Activated effector memory CD4-positive, alpha-beta T cell treated with anti-CD3 and anti-CD28 coated beads, Interleukin-2, amount 50 U/mL, for 16 hours (primary cell): ENCODE measurements around the gene KRTAP10-5.
A peak's percentile ranks its signal among the peaks of the same experiment; 100 is the strongest.
"Not testable (repeated sequence)": the region's sequence is repeated elsewhere in the genome, so short reads cannot be mapped to it uniquely, and the experiment has no call there.

Source experiments
- DNase-seq: peaks from one replicate; pipeline ENCODE4 v3.0.0-alpha.2; 2020

Gene KRTAP10-5

DNA sequence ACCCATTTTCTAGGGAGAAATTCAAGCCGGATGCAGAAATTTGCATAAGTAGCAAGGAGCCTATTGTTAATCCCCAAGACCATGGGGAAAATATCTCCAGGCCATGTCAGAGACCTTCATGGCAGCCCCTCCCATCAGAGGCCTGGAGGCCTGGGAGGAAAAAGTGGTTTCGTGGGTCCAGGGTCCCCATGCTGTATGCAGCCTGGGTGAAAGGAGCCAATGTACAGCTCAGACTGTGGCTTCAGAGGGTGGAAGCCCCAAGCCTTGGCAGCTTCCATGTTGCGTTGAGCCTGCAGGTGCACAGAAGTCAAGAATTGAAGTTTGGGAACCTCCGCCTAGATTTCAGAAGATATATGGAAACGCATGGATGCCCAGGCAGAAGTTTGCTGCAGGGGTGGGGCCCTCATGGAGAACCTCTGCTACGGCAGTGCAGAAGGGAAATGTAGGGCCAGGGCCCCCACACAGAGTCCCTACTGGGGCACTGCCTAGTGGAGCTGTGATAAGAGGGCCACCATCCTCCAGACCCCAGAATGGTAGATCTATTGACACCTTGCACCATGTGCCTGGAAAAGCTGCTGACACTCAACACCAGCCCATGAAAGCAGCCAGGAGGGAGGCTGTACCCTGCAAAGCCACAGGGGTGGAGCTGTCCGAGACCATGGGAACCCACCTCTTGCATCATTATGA is 29.9 kb upstream of the KRTAP10-5 start:
- not testable (repeated sequence) for DNase-seq

DNA sequence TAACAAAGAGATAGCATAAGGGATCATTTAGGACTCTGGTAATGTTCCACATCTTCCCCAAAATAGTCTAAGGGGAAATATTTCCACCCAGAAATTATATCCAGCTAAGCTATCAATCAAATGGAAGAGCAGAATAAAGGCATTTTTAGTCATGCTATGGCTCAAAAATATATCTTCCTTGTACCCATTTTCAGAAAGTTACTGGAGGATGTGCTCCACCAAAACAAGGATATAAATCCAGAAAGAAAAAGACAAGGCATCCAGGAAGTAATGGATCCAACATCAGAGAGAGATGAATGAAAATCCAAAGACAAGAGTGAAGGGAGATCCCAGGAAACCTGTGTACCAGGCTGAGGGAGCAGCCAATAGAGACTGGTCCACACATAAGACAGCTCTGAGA is 28.8 kb upstream of the KRTAP10-5 start:
- DNase-seq: no peak

DNA sequence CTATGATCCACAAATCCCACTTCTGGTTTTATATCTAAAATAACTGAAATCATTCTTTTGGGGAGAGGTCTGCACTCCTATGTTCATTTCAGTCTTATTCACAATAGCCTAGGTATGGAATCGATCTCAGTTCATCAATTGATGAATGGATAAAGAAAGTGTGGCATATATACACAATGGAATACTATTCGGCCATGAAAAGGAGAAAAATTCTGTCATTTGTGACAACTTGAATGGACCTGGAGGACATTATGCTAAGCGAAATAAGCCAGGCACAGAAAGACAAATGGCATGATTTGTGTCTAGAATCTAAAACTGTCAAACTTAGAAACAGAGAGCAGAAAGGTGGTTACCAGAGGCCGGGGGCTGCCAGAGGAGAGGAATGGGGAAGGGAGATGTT is 26.1 kb upstream of the KRTAP10-5 start:
- DNase-seq: no peak

DNA sequence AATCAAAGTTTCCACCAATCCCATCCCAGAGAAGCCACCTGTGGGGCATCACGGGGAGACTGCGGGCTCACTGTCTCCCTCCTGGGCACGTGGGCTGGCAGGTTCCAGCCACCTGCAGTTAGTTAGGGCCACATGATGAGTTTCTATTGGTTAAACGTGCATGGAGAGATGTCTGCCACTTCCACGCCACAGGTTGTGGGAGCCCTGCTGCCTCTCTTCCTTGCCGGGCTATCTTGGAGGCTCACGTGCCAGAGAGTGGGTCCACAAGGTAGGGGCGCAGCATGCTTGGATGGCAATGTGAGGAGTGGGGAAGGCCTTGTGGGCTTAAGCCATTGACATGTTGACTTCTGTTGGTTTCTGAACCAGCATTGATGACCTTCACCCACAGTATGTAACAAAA is 23.5 kb upstream of the KRTAP10-5 start:
- peak; percentile 55 for DNase-seq

DNA sequence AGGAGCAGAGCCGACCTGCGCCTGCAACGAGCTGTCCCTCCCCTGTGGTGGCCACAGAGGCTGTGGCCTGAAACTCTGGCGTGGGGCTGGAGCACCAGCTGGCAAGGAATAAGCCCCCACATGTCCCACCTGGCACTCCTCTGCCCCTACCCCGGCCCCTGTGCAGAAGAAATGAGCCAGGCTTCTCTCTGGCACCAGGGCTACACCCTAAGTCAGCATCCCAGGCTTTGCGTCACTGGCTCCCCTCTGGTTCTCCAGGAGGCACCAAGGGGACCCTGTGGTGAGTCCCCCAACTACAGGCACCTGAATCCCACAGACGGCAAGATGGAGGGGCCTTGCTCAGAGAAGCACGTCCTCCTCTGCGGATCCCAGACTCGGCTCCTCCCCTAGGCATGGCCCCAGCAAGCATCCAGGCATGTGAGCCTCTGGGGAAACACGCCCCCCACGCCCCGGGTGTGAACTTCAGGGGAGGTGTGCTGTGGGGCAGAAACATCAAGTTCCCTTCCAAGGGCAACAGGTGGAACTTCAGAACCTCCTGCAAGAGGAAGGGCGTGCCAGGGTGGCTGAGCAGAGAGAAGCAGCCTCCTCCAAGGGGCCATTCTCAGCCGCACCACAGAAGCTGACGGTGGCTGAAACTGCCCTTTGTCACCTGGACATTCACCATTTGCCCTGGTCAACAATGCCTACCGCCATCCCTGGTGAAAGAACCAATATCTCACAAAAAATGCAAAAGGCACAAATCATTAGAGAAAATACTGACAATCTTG is 22.9 kb upstream of the KRTAP10-5 start:
- peak; percentile 39 for DNase-seq

DNA sequence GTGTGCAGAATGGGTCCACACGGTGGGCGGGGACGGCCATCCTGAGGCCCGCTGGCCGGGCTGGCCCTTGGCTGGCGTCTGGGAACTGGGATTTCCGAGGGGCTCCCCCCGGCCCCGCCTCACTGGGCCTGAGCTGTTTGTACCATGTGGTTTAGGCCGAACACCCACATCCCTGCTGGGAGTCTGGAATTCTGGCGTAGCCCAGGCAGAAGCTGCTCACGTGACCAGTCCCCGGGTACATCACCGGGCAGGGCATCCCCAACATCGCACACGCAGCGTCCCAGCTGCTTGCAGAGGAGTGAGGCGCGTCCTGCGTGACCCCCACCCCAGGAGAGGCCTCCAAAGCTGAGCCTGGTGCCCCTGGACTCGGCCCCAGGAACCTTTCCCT is 22.1 kb upstream of the KRTAP10-5 start:
- no peak for DNase-seq

DNA sequence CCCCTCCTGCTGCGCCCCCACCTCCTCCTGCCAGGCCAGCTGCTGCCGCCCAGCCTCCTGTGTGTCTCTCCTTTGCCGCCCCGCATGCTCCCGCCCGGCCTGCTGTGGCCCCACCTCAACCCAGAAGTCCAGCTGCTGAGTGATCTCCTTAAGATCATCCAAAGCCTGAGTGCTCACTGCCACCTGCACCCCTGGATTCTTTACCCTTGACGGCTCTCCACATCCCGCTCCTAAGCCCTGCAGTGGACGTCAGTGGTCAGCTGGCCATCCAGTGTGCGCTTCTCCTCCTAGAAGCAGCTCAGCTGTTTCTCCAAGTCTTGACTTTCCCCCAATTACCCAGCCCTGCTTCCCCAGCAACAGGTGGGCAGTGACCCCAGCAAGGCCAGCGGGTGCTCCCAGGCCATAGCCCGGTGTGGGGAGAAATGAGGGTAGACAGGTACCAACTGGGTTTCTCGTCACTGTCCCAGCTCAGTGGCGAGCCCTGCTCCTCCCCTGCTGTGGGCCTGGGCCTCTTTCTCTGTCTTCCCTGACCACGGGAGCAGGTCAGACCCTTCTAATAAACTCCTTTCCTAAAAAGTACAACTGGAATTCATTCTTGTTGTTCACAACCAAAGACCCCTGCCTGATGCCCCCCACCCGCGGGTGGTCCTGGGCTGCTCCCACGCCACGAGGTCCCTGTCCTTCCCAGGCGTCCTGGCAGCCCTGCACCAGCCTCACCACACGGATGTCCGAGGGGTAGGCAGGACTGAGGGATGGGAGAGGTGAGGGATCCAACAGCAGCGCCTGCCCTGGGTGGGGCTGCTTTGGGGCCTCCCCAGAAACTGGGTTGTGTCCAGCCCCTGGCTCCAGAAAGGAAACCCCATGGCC is 21.4 kb upstream of the KRTAP10-5 start:
- no peak for DNase-seq

DNA sequence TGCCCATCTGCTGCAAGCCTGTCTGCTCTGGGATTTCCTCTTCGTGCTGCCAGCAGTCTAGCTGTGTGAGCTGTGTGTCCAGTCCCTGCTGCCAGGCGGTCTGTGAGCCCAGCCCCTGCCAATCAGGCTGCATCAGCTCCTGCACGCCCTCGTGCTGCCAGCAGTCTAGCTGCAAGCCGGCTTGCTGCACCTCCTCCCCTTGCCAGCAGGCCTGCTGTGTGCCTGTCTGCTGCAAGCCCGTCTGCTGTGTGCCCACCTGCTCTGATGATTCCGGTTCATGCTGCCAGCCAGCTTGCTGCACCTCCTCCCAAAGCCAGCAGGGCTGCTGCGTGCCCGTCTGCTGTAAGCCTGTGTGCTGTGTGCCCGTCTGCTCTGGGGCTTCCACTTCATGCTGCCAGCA is 20.7 kb upstream of the KRTAP10-5 start:
- DNase-seq: not testable (repeated sequence)

DNA sequence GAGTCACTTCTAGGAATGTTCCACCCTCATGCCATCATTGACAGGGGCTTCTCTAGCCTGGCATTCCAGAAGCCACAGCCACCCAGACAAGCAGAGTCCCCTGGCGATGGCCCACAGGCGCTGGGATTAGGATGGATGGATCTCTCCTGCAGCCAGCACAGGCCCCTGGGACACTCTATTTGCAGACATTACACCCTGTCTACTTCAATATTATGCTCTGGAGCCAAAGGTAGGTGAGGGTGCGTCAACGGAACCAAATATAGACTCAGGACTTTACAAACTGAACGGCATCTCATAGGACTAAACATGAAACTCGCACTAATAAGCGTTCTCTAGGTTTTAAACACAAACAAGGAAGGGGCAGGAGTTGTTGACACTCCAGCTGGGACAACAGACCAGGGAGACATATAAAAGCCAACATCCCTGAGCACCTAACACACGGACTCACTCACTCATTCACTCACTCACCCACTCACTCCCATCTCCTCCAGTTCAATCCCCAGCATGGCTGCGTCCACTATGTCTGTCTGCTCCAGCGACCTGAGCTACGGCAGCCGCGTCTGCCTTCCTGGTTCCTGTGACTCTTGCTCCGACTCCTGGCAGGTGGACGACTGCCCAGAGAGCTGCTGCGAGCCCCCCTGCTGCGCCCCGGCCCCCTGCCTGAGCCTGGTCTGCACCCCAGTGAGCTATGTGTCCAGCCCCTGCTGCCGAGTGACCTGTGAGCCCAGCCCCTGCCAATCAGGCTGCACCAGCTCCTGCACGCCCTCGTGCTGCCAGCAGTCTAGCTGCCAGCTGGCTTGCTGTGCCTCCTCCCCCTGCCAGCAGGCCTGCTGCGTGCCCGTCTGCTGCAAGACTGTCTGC is 19.9 kb upstream of the KRTAP10-5 start, which contains the start of gene KRTAP10-7:
Gene KRTAP10-7 (plus strand): TSS at position 480 of the 861 bp plus-strand sequence. CDS start 25 bp downstream, at position 505.
- DNase-seq: not testable (repeated sequence)

DNA sequence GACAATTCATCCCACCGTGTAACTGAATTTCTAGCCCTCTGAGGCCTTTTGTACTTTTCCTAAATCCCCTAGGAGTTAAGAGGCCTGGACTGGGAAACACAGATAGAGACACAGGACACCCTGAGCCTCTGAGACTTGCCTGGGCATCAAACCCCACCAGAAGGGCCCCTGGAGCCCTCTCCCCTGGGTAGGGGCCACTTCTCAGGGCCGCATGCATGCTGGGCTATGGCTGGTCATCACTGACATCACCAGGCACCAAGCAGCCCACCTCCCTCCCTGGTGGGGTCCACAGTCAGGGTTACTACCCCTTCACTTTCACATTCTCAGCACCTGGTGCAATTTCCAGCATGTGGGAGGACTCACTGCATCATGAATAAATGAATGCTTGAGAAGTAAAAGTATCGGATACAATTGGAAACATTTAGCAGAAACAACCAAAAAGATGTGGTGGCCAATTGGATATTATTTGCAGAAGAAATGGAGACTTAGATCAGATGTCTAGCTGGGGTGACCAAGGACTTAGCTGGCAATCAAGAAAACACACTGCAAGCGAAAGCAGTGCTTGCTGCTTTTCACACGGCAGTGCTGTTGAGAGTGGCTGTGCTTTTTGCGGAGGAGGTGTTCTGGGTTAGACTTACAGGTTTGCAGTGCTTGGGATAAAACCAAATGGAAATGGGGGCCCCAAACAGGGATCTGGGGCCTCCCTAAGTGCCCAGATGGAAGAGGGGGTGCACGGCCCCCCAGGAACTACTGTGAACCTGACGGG is 19.0 kb upstream of the KRTAP10-5 start:
- DNase-seq: no peak

DNA sequence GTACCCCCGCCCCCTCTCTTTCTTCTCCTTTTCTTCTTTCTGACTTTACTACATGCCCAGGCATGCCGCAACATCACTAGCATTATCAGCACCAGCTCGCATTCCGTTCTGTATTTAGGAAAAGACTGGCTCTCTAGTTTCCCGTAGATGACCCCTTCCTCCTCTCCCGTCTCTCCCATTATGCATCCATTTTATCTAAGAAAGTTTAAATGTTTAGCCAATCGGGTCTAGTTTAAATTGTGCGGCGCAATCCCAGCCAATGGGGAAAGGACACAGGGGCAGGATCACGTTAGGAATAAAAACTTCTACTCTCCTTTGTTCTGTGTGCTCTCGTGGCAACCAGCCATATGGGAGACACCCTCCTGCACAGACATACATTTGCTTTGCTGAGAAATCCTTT is 17.7 kb upstream of the KRTAP10-5 start:
- DNase-seq: no peak

DNA sequence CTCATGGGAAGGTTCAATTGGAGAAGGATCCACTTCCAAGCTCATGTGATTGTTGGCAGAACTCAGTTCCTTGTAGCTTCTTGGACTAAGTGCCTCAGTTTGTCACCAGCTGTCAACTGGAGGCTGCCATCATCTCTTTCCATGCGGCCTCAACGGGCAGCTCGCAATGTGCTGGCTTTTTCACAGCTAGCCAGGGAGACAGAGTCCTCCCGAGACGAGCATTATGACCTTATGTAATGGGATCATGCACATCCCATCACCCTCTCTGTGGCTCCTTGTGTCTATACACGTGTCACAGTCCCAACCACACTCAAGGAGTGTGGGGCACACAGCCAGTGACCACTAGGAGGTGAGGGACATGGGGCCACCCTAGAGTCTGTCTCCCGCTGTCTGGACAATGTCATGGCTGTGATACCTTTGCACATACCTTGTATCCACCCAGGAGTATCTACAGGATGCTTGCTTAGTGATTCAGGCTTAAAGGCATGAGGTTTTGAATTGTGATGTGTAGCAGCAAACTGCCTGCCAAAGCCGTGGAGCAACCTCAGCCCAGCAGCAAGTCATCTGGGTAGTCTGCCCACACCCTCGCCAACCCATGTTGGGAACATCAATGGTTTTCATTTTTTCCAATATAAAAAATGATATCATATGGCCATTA is 15.8 kb upstream of the KRTAP10-5 start:
- DNase-seq: no peak

DNA sequence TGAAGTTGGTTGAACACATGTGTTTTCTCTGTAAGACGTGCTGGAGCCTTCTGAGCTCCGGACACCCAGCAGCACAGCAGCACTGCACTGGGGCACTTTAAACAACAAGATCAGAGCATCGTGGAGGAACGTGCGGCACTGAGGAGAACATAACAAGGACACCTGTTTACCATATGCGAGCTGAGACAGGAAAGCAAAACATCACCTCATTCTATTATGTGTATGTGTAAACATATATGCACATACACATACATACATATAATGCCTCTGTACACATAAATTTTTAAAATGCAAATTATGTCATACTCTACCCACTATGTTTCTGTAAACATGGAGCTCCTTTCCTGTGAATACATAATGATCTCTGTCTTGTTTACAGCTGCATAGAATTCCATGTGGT is 15.1 kb upstream of the KRTAP10-5 start:
- DNase-seq: no peak

DNA sequence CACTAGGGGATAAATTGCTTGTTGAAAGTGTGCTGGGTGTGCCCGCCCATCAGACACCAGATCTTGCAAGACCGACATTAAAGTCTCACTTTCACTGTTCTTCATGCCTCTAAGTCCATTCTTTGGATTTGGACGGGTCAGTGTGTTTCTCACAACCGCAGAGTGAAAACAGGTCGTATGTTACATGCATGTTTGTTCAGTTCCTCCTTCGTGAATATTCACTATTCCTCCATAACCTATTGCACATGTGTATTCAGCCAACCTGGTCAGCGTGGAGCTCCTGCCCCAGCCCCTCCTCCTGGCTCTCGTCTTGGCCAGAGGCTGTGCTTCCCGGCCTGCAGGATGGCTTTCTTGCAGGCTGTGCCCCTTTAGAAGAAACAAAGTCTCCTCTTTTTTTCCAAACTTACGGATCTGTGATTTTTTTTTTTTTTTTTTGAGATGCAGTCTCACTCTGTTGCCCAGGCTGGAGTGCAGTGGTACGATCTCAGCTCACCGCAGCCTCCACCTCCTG is 14.1 kb upstream of the KRTAP10-5 start:
- no peak for DNase-seq

DNA sequence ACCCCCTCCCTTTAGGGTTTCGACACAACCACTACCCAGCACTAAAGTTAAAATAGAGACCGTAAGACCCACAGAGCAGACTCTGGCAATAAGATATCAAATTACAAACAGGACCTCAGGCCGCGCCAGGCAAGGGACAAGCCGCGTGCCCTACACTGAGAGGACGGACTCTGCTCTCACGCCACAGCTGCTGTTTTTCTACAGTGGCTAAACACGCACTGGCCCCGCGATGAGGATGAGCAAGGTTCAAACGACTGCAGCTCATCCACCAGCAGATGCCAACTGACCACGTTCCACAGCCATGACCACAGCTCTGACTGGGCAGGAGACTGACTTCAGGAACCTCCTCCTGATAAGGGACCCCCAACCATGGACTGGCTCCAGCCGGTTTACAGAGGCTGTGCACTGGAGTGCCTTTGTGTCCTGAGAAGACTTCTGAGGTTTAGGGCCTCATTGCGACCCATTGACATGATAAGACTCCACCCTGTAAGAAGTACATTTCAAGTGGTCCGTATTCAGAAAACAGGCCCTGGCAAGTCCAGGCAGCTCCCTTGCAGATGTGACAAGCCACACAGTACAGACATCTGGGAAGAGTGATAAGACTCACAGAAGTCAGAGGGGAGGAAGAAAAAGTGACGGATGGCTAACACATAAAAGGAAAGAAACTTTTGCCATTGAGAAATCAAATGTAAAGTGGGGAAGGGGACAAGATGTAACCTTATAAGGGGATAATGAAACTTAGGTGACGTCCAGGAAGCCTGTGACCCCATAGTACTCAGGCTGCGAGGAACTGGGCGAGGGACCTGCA is 13.4 kb upstream of the KRTAP10-5 start:
- DNase-seq: peak; percentile 56

DNA sequence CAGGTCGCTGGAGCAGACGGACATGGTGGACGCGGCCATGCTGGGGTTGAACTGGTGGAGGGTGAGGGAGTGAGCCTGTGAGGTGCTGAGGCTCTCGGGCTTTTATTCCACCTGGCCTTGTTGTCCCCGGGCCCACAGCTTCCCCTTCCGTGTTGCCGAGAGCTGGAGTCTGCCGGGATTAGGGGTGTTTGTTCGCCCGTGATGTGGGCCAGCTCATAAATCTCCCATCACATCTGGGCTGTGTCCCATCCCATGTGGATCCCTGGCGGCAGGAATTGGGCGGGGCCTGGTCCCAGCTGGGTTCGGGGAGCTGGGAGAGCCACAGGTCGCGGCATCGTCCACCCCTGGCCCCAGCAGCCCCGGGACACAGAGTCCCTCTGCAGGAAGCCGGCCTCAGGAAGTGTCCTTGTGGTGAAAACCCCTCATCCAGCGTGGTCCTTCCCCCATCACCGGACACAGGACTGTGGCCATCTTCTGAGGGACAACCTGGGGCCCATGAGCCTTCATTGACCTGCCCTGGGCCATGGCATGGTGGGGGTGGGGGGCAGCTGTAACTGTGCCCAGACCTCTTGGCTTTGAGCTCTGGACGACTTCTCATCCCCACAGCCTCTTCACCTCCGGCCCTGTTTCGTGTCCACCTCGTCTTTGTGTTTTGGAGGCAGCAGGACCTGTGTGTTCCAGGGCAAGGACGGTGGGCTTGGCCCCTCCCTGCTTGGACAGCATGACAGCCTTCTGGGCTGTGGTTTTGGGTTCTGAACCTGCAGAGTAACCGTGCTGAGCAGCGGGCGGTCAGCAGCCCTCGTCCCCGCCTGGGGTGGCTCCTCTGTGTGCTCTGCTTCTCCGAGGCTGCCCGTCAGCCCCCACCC is 12.3 kb upstream of the KRTAP10-5 start, which contains the start of gene KRTAP10-6:
Gene KRTAP10-6 (minus strand): TSS at position 60 of the 866 bp plus-strand sequence. CDS start 21 bp downstream, at position 39.
- DNase-seq: no peak

DNA sequence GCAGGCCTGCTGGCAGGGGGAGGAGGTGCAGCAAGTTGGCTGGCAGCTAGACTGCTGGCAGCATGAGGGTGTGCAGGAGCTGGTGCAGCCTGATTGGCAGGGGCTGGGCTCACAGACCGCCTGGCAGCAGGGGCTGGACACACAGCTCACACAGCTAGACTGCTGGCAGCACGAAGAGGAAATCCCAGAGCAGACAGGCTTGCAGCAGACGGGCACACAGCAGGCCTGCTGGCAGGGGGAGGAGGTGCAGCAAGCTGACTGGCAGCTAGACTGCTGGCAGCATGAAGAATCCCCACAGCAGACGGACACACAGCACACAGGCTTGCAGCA is 11.4 kb upstream of the KRTAP10-5 start:
- not testable (repeated sequence) for DNase-seq

DNA sequence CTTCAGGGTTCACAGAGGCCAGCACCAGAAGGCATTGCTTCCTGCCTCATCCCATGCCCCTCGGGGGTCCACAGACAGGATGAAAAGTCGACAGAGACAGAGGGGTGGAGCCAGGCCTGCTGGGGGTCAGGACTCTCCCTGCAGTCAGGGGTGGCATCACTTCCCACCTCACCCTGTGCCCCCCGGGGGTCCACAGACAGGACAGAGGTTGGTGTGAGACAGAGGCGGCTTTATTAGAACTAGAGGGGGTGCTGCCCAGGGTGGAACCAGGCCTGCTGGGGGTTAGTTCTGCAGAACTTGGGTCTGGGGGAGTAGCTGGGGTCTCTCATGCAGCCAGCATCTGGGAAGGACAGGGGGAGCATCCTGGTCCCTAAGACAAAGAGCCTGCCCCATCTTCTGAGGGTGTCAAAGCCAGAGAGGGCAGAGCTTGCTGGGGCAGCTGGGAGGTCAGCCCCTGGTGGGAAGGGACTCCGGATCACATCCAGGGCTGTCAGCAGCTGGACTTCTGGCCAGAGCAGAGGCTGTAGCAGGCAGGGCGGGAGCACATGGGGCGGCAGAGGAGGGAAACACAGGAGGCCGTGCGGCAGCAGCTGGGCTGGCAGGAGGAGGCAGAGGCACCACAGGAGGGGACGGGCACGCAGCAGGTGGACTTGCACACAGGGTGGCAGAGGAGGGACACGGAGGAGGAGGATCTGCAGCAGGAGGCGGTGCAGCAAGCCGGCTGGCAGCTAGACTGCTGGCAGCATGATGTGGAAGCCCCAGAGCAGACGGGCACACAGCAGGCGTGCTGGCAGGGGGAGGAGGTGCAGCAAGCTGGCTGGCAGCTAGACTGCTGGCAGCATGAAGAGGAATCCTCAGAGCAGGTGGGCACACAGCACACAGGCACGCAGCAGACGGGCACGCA is 10.7 kb upstream of the KRTAP10-5 start:
- DNase-seq: not testable (repeated sequence)
